Erythroblast (primary cell): Measurements from ENCODE around the gene DACH1.

Source experiments
- GATA1 ChIP-seq: IDR thresholded peaks from 2 replicates; pipeline ENCODE4 v1.6.1; 2011; ENCODE audit warnings: low read depth, mild to moderate bottlenecking, control low read depth, low read length, moderate library complexity
- POLR2A ChIP-seq: IDR thresholded peaks from 2 replicates; pipeline ENCODE4 v1.6.1; 2011; ENCODE audit warnings: mild to moderate bottlenecking, low read length

DNA sequence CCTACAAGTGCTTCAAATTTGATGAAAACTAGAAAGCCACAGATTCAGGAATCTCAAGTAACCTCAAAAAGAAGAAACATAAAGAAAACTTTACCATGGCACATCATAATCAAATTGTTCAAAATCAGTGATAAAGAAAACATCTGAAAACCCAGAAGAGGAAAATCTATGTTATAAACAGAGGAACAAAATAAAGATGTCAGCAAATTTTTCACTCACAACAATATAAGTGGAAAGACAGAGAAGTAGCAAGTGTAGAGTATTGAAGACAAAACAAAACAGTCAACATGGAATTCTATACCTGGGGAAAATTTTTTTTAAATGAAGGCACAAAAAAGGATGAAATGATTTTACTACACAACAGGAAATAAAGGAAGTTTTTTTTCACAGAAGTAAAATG lies 470.9 kb downstream of the DACH1 start:
- TF ChIP-seq POLR2A (no peak), GATA1 (no peak)
